Right lobe of liver (tissue), 6 donors: Measurements from ENCODE around the gene TSPAN6. TPM values are rescaled to one million over a fixed set of nuclear protein-coding genes. Genes with fewer than 3 reads are reported as not detected.
A peak's percentile ranks its signal among the peaks of the same experiment; 100 is the strongest.

ENCODE experiments used
- ATAC-seq, 4 donors: fragments of 200-7000 bp; cut with Tn5 transposase; one replicate each; pipeline ENCODE4 v1.9.1; 2020; ENCODE audit warnings: mild to moderate bottlenecking in 4 of 4, moderate library complexity in 4 of 4
- DNase-seq, 3 donors: peaks; one replicate each; pipeline ENCODE4 v3.0.0-alpha.2; 2020
- H3K27ac ChIP-seq, 3 donors: fragments of 200-600 bp; one replicate each; pipeline ENCODE4 v1.8.0; 2022
- H3K27me3 ChIP-seq, 2 donors: fragments of 200-600 bp; one replicate each; pipeline ENCODE4 v1.8.0; 2022
- H3K36me3 ChIP-seq, 4 donors: fragments of 200-600 bp; sonication (generic) in 1 of 4; one replicate each; pipeline versions ENCODE4 v1.5.1 to v1.8.0; 2017 to 2022; ENCODE audit warnings: control low read depth in 1 of 4
- H3K4me1 ChIP-seq, 4 donors: fragments of 200-600 bp; sonication (generic) in 1 of 4; one replicate each; pipeline versions ENCODE4 v1.5.1 to v1.8.0; 2017 to 2022; ENCODE audit warnings: control low read depth in 1 of 4
- H3K4me3 ChIP-seq, 3 donors: fragments of 200-600 bp; one replicate each; pipeline ENCODE4 v1.8.0; 2022
- H3K9me3 ChIP-seq, 4 donors: fragments of 200-600 bp; sonication (generic) in 1 of 4; one replicate each; pipeline versions ENCODE4 v1.5.1 to v1.8.0; 2017 to 2022; ENCODE audit warnings: control low read depth in 1 of 4
- POLR2A ChIP-seq: fragments of 450-650 bp; IDR thresholded peaks from one replicate; pipeline ENCODE4 v1.6.1; 2017; ENCODE audit warnings: antibody characterized with exemption, mild to moderate bottlenecking
- WGBS: methylation state at CpG from one replicate; pipeline ENCODE4 v1.1.6; 2018; ENCODE audit warnings: low coverage, low lambda C conversion rate; ENCODE audit not compliant: insufficient coverage; ENCODE audit errors: missing lambda C conversion rate; 5-methylcytosine and 5-hydroxymethylcytosine counted together
- intact Hi-C, 2 donors: fragments of 100-400 bp; cut with DNase I; formaldehyde crosslinking; loops; one replicate each; pipeline versions ENCODE4 v1.11.2 to v1.14.1; 2022
- total RNA-seq, 6 experiments: library from RNA; depleted of rRNA in 2 of 6; stranded (reverse); fragments of >200 nt in 2 of 6; fragmentation: NEBNext Ultra II Directional in 3 of 6; extraction: Animal tissue kit (Norgen Biotek cat#: 25700) in 3 of 6; gene quantifications; one replicate each; pipeline versions ENCODE4 v1.1.0 to v1.2.4, GENCODE V29; 2016 to 2023
- TF ChIP-seq, protein P1 (sequence below), 4 donors: fragments of 200-600 bp in 3 of 4; fragments of 450-650 bp in 1 of 4; IDR thresholded peaks; one replicate each; pipeline versions ENCODE4 v1.5.1 to v1.8.0; 2016 to 2022; ENCODE audit warnings: antibody characterized with exemption in 4 of 4, mild to moderate bottlenecking in 2 of 4
- donor health status: DM: no; HTN: yes; CAD: no.
- donor health status: DM: no; HTN: no; CAD: no.
- donor health status: DM: no; HTN: no; CAD: no.
- donor health status: DM: no; HTN: yes; CAD: no.
- donor health status: DM: no; HTN: yes; CAD: no.

TSPAN6 gene
- total RNA-seq, 6 experiments from 2014 or later, result 35.6 to 50.2 (median 41.0) TPM

DNA sequence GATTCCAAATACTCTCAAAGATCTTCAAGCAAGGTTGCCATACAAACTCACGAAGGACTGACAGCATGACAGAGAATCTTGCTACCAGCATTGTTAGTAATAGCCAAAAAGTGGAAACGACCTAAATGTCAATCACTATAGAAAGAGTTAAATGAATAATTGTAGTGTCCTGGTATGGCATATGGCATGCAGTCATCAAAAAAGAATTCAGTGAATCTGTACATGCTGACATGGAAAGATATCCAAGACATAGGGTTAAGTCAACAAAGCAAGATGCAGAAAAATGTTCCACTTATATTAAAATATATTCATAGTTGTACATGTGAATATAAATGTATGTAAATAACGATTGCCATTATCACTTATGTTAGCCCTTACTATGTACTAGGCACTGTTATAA is 45.0 kb upstream of the TSPAN6 start:
- intact Hi-C loops, result no loop called here
- Histone ChIP-seq H3K4me3 (no peak overlapping the region), H3K9me3 (no peaks in the 10 kb centered on the region), H3K4me1 (no peaks in the 10 kb centered on the region), H3K27me3 (no peaks in the 10 kb centered on the region), H3K27ac (no peak overlapping the region), H3K36me3 (no peaks in the 10 kb centered on the region)
- TF ChIP-seq, protein P1, sequence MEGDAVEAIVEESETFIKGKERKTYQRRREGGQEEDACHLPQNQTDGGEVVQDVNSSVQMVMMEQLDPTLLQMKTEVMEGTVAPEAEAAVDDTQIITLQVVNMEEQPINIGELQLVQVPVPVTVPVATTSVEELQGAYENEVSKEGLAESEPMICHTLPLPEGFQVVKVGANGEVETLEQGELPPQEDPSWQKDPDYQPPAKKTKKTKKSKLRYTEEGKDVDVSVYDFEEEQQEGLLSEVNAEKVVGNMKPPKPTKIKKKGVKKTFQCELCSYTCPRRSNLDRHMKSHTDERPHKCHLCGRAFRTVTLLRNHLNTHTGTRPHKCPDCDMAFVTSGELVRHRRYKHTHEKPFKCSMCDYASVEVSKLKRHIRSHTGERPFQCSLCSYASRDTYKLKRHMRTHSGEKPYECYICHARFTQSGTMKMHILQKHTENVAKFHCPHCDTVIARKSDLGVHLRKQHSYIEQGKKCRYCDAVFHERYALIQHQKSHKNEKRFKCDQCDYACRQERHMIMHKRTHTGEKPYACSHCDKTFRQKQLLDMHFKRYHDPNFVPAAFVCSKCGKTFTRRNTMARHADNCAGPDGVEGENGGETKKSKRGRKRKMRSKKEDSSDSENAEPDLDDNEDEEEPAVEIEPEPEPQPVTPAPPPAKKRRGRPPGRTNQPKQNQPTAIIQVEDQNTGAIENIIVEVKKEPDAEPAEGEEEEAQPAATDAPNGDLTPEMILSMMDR (IDR thresholded peaks at IDR 0.05), result no peak
- TF ChIP-seq POLR2A, result no peak
- 48% methylated on average over 3 of the region's 3 CpGs for WGBS
- ATAC-seq, result no peak
- DNase-seq, result no peak

GRCh38 chrX:100680756-100681155 is 44.1 kb upstream of the TSPAN6 start:
- intact Hi-C loops, result no loop called here
- Histone ChIP-seq H3K4me1 (no peaks in the 10 kb centered on the region), H3K9me3 (no peaks in the 10 kb centered on the region), H3K4me3 (no peak overlapping the region), H3K27me3 (no peaks in the 10 kb centered on the region), H3K36me3 (no peaks in the 10 kb centered on the region), H3K27ac (no peak overlapping the region)
- 29% methylated on average over 2 of the region's 2 CpGs for WGBS
- TF ChIP-seq, protein P1 (IDR thresholded peaks at IDR 0.05), result no peak
- no peak for TF ChIP-seq POLR2A
- DNase-seq, result no peak
- no peak for ATAC-seq

GRCh38 chrX:100677611-100678181 is 41.1 kb upstream of the TSPAN6 start:
- ATAC-seq (no peak), DNase-seq (no peak)
- Histone ChIP-seq H3K9me3 (no peaks in the 10 kb centered on the region), H3K36me3 (no peaks in the 10 kb centered on the region), H3K4me1 (no peaks in the 10 kb centered on the region), H3K27ac (no peak overlapping the region), H3K27me3 (no peaks in the 10 kb centered on the region), H3K4me3 (no peak overlapping the region)
- WGBS, result 60% methylated on average over 5 of the region's 5 CpGs
- intact Hi-C loops, result no loop called here
- TF ChIP-seq POLR2A, result no peak
- TF ChIP-seq, protein P1 (IDR thresholded peaks at IDR 0.05), result no peak

GRCh38 chrX:100674705-100675104 is 38.1 kb upstream of the TSPAN6 start:
- Histone ChIP-seq H3K4me3 (no peak overlapping the region), H3K9me3 (no peaks in the 10 kb centered on the region), H3K4me1 (no peaks in the 10 kb centered on the region), H3K27ac (no peak overlapping the region), H3K36me3 (no peaks in the 10 kb centered on the region), H3K27me3 (no peaks in the 10 kb centered on the region)
- ATAC-seq, result peak; percentile 9 to 50 (median 28)
- intact Hi-C loops, result no loop called here
- no peak for DNase-seq
- TF ChIP-seq, protein P1 (IDR thresholded peaks at IDR 0.05), result no peak
- TF ChIP-seq POLR2A, result no peak
- WGBS, result 33% methylated on average over 2 of the region's 2 CpGs
